GM12875 (cell line): Measurements from ENCODE around the gene KDM8.

Source experiments
- H3K4me3 ChIP-seq: one replicate; pipeline ENCODE4 v1.5.1; 2011; ENCODE audit warnings: low read depth, low read length, control low read depth
- CTCF ChIP-seq: IDR thresholded peaks from 2 replicates; pipeline ENCODE4 v1.5.1; 2011; ENCODE audit warnings: low read depth, mild to moderate bottlenecking, control low read depth, inconsistent platforms, low read length, moderate library complexity, borderline replicate concordance; ENCODE audit not compliant: insufficient read depth

KDM8 gene

GRCh38 chr16:27216297-27216885 lies 13.1 kb downstream of the KDM8 start:
- TF ChIP-seq CTCF, result no peak
- H3K4me3 ChIP-seq, result no peak overlapping the region

GRCh38 chr16:27217256-27217655 lies 13.9 kb downstream of the KDM8 start:
- TF ChIP-seq CTCF, result no peak
- no peak overlapping the region for H3K4me3 ChIP-seq

- no peak overlapping the region for H3K4me3 ChIP-seq
- TF ChIP-seq CTCF, result no peak
These were observed 15.4 kb downstream of the KDM8 start for GRCh38 chr16:27218756-27219155.

GRCh38 chr16:27219161-27219560 lies 15.8 kb downstream of the KDM8 start:
- no peak overlapping the region for H3K4me3 ChIP-seq
- no peak for TF ChIP-seq CTCF

GRCh38 chr16:27220120-27220519 lies 16.8 kb downstream of the KDM8 start:
- TF ChIP-seq CTCF, result no peak
- no peak overlapping the region for H3K4me3 ChIP-seq

GRCh38 chr16:27220527-27220926 lies 17.2 kb downstream of the KDM8 start:
- H3K4me3 ChIP-seq, result no peak overlapping the region
- no peak for TF ChIP-seq CTCF

- H3K4me3 ChIP-seq, result no peak overlapping the region
- TF ChIP-seq CTCF, result no peak
These were observed 17.7 kb downstream of the KDM8 start for GRCh38 chr16:27220991-27221390.
